DND-41 (cell line): Measurements from ENCODE around the gene DNAI7.

ENCODE experiments used
- CTCF ChIP-seq: IDR thresholded peaks from 2 replicates; pipeline ENCODE4 v1.5.1; 2012; ENCODE audit warnings: borderline replicate concordance, low read length, moderate library complexity, mild to moderate bottlenecking; ENCODE audit not compliant: poor library complexity, severe bottlenecking; ENCODE audit errors: extremely low read depth
- EZH2 ChIP-seq: IDR thresholded peaks from 3 replicates; pipeline ENCODE4 v1.6.1; 2012; ENCODE audit warnings: borderline replicate concordance, low read depth, mild to moderate bottlenecking, moderate library complexity, low read length, inconsistent platforms; ENCODE audit not compliant: severe bottlenecking

- no peak for TF ChIP-seq CTCF
- TF ChIP-seq EZH2 = no peak
Observed at GRCh38 chr12:25084816-25085215, 110.1 kb downstream of the DNAI7 start.
